HG03354 (cell line): Measurements from ENCODE around the gene YIF1B.
A peak's percentile ranks its signal among the peaks of the same experiment; 100 is the strongest.
"Not testable (repeated sequence)": the region's sequence is repeated elsewhere in the genome, so short reads cannot be mapped to it uniquely, and the experiment has no call there.

Experiments used
- ATAC-seq: cut with Tn5 transposase; IDR thresholded peaks from one replicate; pipeline ENCODE4 v1.9.1; 2021; ENCODE audit warnings: mild to moderate bottlenecking; ENCODE audit not compliant: unreplicated experiment, poor library complexity, severe bottlenecking

YIF1B gene, protein sequence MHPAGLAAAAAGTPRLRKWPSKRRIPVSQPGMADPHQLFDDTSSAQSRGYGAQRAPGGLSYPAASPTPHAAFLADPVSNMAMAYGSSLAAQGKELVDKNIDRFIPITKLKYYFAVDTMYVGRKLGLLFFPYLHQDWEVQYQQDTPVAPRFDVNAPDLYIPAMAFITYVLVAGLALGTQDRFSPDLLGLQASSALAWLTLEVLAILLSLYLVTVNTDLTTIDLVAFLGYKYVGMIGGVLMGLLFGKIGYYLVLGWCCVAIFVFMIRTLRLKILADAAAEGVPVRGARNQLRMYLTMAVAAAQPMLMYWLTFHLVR

DNA sequence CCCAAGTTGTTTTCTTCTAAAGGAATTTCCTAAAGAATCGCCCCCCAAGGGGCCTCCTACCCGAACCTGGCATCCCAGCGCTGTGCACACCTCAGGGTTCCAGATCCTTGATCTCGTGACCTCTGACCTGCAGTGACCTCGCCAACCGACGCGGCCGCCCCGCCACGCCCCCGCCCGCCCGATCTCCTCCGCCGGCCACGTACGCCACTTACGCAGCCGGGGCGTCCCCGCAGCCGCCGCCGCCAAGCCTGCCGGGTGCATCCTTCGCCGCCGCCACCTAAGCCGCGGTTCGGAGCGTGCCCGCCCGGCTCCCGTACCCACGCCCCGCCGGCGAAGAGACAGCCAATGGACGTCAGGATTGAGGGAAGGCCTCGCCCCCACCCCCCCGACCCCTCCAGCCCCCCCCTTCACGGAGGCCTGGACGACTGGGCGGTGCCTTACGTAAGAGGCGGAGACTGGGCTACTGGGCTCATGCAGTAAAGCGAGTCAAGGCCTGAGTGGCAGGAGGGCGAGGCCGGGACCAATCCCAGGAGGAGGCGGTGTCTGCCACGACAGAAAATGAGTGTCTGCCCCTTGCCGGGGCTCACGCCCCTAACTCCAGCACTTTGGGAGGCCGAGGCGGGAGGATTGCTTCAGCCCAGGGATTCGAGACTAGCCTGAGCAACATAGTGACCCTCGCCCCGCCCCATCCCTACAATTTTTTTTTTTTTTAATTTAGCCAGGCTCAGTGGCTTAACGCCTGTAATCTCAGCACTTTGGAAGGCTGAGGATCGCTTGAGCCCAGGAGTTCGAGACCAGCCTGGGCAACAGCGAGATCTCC lies at the start of gene YIF1B:
TSS of gene YIF1B (minus strand) at position 291 of the 820 bp plus-strand sequence. CDS start at position 261, 30 bp downstream.
- peak; percentile 92 for ATAC-seq

DNA sequence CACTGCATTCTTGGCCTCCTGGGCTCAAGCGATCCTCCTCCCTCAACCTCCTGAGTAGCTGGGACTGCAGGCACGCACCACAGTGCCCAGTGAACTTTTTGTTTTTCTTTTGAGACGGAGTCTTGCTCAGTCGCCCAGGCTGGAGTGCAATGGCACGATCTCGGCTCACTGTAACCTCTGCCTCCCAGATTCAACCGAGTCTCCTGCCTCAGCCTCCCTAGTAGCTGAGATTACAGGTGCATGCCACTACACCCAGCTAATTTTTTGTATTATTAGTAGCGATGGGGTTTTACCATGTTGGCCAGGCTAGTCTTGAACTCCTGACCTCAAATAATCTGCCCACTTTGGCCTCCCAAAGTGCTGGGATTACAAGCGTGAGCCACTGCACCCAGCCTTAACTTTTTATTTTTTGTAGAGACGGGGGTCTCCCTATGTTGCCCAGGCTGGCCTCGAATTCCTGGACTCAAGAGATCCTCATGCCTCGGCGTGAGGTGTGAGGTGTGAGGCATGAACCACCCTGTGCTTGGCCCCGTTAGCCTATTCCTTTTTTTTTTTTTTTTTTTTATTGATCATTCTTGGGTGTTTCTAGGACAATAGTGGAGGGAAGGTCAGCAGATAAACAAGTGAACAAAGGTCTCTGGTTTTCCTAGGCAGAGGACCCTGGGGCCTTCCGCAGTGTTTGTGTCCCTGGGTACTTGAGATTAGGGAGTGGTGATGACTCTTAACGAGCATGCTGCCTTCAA lies 47.4 kb upstream of the YIF1B start:
- ATAC-seq = not testable (repeated sequence)

DNA sequence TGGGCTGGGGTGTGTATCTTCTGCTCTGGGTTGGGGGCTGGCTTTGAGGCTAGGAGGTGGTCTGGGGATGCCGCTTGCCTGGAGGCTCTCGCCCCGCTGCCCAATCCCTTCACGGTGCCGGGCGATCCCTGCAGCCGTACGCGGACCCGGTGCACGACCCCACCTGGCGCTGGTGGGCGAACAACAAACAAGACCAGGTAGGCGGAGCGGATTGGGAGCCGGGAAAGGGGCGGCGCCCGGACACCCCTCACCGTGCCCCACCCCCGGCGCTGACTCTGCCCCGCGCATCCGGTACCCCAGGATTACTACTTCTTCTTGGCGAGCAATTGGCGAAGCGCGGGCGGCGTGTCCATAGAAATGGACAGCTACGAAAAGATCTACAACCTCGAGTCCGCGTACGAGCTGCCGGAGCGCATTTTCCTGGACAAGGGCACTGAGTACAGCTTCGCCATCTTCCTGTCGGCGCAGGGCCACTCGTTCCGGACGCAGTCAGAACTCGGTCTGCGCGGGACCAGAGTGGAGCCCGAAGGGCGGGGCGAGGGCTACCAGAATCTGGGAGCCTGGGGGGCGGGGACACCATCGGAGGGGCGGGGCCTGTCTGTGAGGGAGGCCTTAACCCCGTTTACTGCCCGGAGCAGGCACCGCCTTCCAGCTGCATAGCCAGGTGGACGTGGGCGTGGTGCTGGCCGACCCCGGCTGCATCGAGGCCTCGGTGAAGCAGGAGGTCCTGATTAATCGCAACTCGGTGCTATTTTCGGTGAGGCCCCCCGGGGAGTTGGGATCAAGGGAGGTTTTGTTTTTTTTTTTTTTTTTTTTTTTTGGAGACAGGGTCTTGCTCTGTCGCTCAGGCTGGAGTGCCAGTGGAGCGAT lies 46.6 kb upstream of the YIF1B start:
- no peak for ATAC-seq

DNA sequence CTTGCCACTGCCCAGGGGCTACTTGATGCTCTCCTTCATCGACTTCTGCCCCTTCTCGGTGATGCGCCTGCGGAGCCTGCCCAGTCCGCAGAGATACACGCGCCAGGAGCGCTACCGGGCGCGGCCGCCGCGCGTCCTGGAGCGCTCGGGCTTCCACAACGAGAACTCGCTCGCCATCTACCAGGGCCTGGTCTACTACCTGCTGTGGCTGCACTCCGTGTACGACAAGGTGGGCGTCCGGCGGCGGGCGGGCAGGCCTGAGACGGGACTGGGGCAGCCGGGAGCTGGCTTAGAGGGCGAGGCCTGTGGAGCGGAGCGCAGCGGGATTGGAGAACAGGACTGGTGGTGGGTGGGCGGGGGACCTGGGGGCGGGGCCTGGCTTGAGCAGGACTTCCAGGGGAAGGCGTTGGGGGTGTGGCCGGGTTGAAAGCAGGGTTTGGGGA lies 45.9 kb upstream of the YIF1B start:
- ATAC-seq = no peak

DNA sequence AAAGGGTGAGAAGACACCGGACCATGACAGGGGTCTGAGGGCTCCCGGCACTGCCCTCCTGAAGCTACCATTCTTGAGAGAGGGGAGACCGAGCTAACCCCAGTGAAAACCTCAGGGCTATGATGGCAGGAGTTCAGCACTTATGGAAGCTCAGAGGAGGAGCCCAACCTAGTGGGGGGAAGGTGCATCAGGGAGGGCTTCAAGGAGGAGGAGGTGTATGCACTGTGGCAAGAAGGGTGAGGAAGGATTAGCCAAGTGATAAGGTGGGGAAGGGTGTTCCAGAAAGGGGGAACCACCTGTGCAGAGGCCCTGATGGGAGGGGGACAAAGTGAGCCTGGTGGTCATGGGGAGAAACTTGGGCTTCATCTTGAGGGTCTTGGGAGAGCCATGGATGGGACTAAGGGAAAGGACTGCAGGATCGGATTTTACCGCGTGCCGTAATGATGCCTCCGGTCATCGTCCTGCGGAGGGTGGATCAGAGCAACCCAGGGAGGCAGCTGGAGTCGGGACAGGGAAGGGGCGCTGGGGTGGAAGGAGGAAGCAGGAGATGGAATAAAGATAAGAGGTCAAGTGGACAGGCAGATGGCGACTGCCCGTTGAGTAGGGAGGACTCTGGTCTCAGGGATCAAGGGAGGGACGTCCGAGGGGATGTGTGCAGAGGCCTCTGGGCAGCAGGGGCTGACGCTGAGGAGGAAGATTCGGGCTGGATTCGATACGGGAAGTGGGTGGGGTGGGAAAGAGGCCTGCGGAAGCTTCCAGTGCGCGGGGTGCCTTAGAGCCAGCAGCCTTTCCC lies 45.3 kb upstream of the YIF1B start:
- no peak for ATAC-seq

DNA sequence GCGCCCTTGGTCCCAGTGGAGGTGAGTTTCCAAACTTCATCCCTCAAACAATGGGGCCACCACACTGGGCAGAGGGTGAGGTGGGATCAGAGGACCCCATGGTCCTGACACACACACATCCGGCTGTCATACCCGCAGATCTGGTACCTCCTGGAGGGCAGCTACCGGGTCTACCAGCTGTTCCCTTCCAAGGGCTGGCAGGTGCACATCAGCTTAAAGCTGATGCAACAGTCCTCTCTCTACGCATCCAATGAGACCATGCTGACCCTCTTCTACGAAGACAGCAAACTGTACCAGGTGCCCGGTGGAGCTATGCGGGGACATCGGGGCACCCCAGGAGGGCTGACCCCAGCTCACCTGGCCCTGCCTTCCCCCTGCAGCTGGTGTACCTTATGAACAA lies 44.6 kb upstream of the YIF1B start:
- no peak for ATAC-seq

DNA sequence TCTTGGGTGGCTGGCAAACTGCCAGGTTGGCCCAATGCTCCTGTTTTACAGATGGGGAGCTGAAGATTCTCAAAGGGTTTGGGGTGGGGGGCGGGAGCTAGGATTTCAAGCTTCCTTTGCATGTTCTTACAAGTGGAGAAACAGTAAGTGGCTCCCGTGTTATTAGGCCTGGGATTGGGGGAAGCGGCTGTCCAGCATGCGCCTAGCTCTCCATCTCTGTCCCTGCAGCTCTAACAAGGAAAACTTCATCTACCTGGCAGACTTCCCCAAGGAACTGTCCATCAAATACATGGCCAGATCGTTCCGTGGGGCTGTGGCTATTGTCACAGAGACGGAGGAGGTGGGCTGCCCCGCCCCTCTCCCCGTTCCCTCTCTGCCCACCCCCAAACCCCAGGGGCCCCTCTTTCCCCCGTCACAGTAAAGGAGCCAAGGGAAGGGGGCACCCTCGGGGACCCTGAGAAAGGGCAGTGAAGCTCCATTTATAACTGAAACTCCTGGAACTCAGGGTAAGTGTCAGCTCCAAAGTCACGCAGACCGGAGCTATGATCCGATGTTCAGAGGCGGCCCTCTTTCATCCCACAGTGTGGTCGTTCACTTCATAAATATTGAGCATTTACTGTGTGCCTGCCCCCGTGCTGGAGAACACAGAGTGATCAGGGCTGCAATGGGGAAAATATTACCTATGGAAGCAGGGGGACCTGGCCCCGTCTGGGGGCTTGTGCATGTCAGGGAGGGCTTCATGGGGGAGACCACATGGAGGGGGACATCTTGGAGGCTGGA lies 43.7 kb upstream of the YIF1B start:
- no peak for ATAC-seq

DNA sequence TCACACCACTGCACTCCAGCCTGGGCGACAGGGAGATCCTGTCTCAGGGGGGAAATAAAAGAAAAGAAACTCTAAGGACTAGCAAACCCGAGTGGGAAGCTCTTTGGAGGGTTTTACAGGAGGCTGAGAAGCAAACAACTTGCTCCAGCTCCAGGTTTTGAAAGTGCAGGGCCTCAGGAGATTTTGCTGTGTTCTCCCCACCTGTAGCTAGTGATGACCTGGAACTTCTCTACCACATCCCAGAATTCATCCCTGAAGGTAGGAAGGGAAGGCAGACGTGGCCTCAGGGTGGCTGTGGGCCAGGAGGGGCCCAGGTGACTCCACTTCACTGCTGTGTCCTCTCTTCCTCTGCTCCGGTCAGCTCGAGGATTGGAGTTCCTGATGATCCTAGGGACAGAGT lies 42.3 kb upstream of the YIF1B start:
- ATAC-seq = no peak

DNA sequence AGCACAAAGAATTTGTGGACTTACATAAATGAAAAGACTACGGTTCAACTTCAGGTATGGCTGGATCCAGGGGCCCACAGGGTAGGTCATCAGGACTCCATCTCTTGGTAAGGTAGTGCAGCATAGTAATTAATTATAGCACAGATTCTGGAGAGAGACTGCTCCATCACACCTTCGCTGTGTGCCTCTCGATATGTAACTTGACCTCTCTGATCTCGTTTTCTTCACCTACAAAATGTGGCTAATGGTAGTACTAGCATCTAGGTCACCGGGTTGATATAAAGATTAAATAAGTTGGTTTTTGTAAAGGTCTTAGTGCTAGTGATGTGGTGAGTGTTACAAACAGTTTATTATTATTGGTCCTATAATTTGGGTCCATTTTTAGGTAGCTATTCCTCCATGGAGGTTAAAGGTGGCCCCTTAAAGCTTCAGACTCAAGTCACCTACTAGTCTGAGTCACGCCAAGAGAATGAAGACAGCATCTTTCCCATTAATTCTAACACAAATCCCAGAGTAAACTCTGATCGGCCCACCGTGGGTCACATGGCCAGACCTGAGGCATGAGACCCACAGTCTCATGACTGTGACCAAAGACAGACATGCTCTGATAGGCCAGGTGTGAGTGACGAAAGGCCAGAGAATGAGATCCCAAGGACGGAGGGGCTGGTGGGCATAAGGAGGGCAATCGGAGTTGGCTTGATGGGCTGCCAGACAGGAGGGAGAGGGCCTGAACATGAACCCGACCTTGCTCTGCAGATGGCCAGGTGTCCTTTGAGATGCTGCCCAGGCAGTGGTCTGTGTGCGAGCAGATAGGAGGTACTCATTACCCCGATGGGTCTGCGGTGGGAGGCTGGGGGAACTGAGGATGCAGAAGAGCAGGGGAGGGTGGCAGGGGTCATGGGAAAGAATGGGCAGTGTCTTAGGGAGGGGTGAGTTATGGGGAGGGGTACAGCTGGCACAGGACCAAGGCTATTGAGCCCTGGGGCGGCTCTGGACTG lies 40.3 kb upstream of the YIF1B start:
- ATAC-seq = no peak

DNA sequence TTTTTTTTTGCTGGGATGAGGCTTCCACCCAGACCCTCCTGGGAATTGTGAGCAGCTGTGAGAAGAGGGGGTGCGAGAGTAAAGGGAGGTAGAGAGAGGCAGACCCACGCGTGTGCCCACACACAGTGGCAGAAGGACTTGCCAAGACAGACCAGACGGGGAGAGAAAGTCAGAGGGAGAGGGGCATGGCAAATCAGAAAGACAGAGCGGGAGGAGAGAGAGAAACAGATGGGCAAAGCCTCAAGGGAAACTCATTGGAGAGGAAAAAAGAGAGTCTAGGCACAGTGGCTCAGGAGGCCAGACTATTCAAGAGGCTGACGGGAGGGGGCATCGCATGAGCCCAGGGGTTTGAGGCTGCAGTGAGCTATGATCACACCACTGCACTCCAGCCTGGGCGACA lies 36.9 kb upstream of the YIF1B start:
- ATAC-seq = no peak

DNA sequence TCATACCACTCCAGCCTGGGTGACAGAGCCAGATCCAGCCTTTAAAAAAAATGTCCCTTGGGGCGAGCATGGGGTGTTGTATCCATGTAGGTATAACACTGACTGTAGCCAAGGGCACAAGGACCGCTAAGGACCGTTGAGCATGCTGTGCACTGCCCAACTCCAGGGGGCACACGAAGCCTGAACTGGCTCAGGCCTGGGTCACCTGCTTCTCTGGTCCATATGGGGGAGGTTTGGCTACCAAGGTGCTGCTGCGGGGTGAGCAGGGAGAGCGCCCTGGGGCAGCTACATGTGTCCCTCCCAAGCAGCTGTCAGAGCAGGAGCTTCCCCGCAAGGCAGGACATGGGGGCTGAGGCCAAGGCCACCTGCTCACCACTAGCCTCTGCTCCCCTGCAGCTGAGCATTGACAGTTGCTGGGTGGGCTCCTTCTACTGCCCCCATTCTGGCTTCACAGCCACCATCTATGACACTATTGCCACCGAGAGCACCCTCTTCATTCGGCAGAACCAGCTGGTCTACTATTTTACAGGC lies 36.2 kb upstream of the YIF1B start:
- no peak for ATAC-seq

DNA sequence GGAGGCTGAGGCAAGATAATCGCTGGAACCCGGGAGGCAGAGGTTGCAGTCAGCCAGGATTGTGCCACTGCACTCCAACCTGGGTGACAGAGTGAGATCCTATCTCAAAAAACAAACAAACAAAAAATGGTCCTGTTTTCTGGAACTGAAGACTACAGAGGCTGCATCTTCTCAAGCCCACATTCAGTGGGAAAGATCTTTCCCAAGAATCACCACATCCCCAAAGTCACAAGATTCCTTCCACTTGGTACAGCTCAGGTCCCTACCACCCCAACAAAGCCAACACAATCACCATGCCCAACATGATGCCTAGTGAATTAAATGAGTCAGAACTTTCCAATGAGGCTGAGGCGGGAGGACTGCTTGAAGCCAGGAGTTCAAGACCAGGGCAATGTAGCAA lies 35.1 kb upstream of the YIF1B start:
- no peak for ATAC-seq

DNA sequence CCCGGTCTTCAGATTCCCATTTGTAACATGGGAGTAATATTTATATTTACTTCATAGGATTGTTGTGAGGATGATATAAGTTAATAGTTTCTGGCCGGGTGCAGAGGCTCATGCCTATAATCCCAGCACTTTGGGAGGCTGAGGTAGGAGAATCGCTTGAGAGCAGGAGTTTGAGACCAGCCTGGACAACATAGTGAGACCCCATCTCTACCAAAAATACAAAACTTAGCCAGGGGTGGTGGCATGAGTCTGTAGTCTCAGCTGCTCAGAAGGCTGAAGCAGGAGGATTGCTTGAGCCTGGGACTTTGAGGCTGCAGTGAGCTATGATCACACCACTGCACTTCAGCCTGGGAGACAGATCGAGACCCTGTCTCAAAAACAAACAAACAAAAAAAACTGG lies 31.1 kb upstream of the YIF1B start:
- no peak for ATAC-seq

DNA sequence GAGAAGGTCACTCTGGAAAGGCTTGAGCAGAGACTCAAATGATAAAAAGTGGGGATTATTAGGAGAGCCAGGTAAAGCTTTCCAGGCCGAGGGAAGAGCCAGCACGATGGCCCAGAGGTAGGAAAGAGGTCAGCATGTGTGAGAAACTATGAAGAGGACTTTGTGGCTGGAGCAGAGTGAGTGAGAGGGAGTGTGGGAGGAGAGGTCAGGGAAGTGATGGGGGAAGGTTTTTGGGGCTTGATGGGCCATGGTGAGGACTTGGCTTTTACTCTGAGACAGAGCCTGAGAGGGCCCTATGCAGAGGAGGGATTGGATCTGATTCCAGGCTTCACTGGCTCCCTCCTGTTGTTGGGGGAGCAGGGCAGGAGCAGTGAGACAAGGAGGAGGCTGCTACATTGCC lies 25.2 kb upstream of the YIF1B start:
- ATAC-seq = no peak

DNA sequence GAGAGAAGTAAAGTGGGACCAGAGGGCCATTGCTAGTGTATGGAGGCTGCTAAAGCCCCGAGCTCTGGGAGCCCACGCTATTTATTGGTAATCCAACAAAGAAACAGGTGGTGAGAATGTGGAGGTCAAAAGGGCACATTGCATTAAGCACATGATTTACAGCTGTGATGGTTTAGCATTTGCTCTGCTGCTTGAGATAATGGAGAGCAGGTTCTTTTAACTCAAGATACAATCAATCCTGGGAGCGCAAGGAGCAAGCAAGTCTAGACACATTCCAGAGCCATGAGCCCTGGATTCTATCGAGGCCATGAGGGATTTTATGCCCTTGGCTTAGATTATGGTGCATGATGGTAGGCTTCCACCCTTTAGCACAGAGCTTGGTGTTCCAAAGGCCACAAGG lies 23.3 kb upstream of the YIF1B start:
- not testable (repeated sequence) for ATAC-seq

DNA sequence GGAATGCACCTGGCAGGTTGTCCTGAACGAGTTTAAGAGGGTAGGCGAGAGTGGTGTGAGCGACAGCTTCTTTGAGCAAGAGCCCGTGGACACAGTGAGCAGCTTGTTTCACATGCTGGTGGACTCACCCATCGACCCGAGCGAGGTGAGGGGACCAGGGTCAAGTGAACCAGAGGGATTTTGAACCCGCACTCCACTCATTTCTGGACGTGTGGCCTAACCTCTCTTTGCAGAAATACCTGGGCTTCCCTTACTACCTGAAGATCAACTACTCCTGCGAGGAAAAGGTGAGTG lies 21.6 kb upstream of the YIF1B start:
- ATAC-seq = no peak
